Measurements from ENCODE around the gene AQP7.

GRCh38 chr9:33440204-33440603, 37.8 kb upstream of the AQP7 start:
- TF ChIP-seq TAF1 (IDR thresholded peaks at IDR 0.05; ENCODE audit: low read depth, low read length) (no peak), POLR2AphosphoS5 (IDR thresholded peaks at IDR 0.05; ENCODE audit: low read depth, low read length) (no peak), SPI1 (IDR thresholded peaks at IDR 0.05; ENCODE audit: low read depth, low read length) (no peak), POLR2A (IDR thresholded peaks at IDR 0.05; ENCODE audit: low read depth, low read length) (no peak)

All from GM12891 (cell line).